Endothelial cell of umbilical vein (primary cell): ENCODE measurements around the gene UVRAG. TPM values are rescaled to one million over a fixed set of nuclear protein-coding genes. Genes with fewer than 3 reads are reported as not detected.

ENCODE experiments used
- BruUV-seq: library from RNA; stranded (reverse); fragments of 400-500 nt; replicated peaks from 2 replicates; lab custom pipeline; 2021; lab: Mats Ljungman, UMichigan
- CTCF ChIA-PET: fragments of 300-600, 350-600 bp; sonication (Branson Sonifier 250); formaldehyde crosslinking; loops from one replicate; lab custom pipeline; 2021; ENCODE audit warnings: antibody characterized with exemption, inconsistent platforms; lab: Charles Lee
- POLR2A ChIA-PET: fragments of 300-600, 350-600 bp; sonication (Branson Sonifier 250); formaldehyde crosslinking; loops from one replicate; lab custom pipeline; 2021; ENCODE audit warnings: antibody characterized with exemption, inconsistent platforms; lab: Charles Lee
- DNase-seq: peaks from one replicate; pipeline ENCODE4 v3.0.0-alpha.2; 2011; ENCODE audit warnings: low read depth, low spot score
- FAIRE-seq: peaks from 2 replicates; lab custom pipeline; 2011; peaks lifted over from hg19 to GRCh38; lab: Jason Lieb, UNC
- H2AFZ ChIP-seq: 2 replicates; pipeline ENCODE4 v1.6.0; 2012; ENCODE audit warnings: low read depth, low read length, control low read depth, inconsistent platforms
- H3K27ac ChIP-seq: 2 replicates; pipeline ENCODE4 v1.5.1; 2011; ENCODE audit warnings: low read depth, mild to moderate bottlenecking, control low read depth, low read length, moderate library complexity; ENCODE audit not compliant: insufficient read depth
- H3K27me3 ChIP-seq, 2 experiments: 2 replicates each; pipeline versions ENCODE4 v1.6.0 to v1.6.1; 2011; ENCODE audit warnings: low read length in 2 of 2, mixed read lengths in 1 of 2; ENCODE audit not compliant: control insufficient read depth in 2 of 2, insufficient read depth in 2 of 2
- H3K36me3 ChIP-seq, 2 experiments: 2 replicates in 1 of 2; 3 replicates in 1 of 2; pipeline ENCODE4 v1.5.1; 2011; ENCODE audit warnings: low read length in 2 of 2, mild to moderate bottlenecking in 1 of 2, moderate library complexity in 1 of 2; ENCODE audit not compliant: control insufficient read depth in 2 of 2, insufficient read depth in 2 of 2; ENCODE audit errors: extremely low read depth in 1 of 2
- H3K4me1 ChIP-seq: 3 replicates; pipeline ENCODE4 v1.5.1; 2011; ENCODE audit warnings: mild to moderate bottlenecking, low read length; ENCODE audit not compliant: control insufficient read depth, insufficient read depth; ENCODE audit errors: extremely low read depth
- H3K4me2 ChIP-seq: 2 replicates; pipeline ENCODE4 v1.6.1; 2011; ENCODE audit warnings: low read length, control low read depth, mixed read lengths; ENCODE audit not compliant: insufficient read depth
- H3K4me3 ChIP-seq, 3 experiments: fragments of 200-600 bp in 1 of 3; sonication (generic), shearing (Covaris generic) in 1 of 3; replicated peaks in 1 of 3; 2 replicates each; pipeline ENCODE4 v1.5.1; 2011 to 2016; ENCODE audit warnings: control low read depth in 3 of 3, low read length in 3 of 3, mild to moderate bottlenecking in 2 of 3, inconsistent platforms in 1 of 3, low read depth in 1 of 3, moderate library complexity in 1 of 3; ENCODE audit not compliant: insufficient read depth in 1 of 3
- H3K79me2 ChIP-seq: 2 replicates; pipeline ENCODE4 v1.6.0; 2012; ENCODE audit warnings: low read length, inconsistent platforms; ENCODE audit not compliant: control insufficient read depth, insufficient read depth
- H3K9ac ChIP-seq: replicated peaks from 2 replicates; pipeline ENCODE3; 2011; ENCODE audit warnings: low read length, control low read depth; ENCODE audit not compliant: insufficient read depth; ENCODE audit errors: extremely low read depth
- H3K9me1 ChIP-seq: replicated peaks from 3 replicates; pipeline ENCODE4 v1.6.0; 2011; ENCODE audit warnings: mild to moderate bottlenecking, low read length; ENCODE audit not compliant: control insufficient read depth, insufficient read depth; ENCODE audit errors: extremely low read depth
- H3K9me3 ChIP-seq: replicated peaks from 2 replicates; pipeline ENCODE4 v1.5.1; 2012; ENCODE audit warnings: low read length, inconsistent platforms; ENCODE audit not compliant: control insufficient read depth, insufficient read depth
- H4K20me1 ChIP-seq: replicated peaks from 2 replicates; pipeline ENCODE3; 2011; ENCODE audit warnings: mild to moderate bottlenecking, low read length; ENCODE audit not compliant: control insufficient read depth, insufficient read depth; ENCODE audit errors: extremely low read depth
- CTCF ChIP-seq, 2 donors: IDR thresholded peaks; 1 replicate in 1 of 2; 2 replicates in 1 of 2; pipeline ENCODE4 v1.5.1; 2011; ENCODE audit warnings: low read length in 2 of 2, mild to moderate bottlenecking in 2 of 2, moderate library complexity in 2 of 2, control low read depth in 1 of 2, inconsistent platforms in 1 of 2, low read depth in 1 of 2; ENCODE audit not compliant: insufficient read depth in 1 of 2; ENCODE audit errors: extremely low read depth in 1 of 2
- EZH2 ChIP-seq: IDR thresholded peaks from 2 replicates; pipeline ENCODE4 v1.6.1; 2012; ENCODE audit warnings: borderline replicate concordance, low read depth, mild to moderate bottlenecking, moderate library complexity, low read length, inconsistent platforms; ENCODE audit not compliant: severe bottlenecking
- FOS ChIP-seq: IDR thresholded peaks from 2 replicates; pipeline ENCODE4 v1.6.1; 2011; ENCODE audit warnings: mild to moderate bottlenecking, low read length, moderate library complexity, borderline replicate concordance; ENCODE audit not compliant: insufficient read depth
- GATA2 ChIP-seq: IDR thresholded peaks from 2 replicates; pipeline ENCODE4 v1.7.0; 2011; ENCODE audit warnings: low read depth, mild to moderate bottlenecking, moderate library complexity, mixed read lengths, low read length; ENCODE audit not compliant: insufficient read length, insufficient read depth
- JUN ChIP-seq: IDR thresholded peaks from 2 replicates; pipeline ENCODE4 v1.6.1; 2011; ENCODE audit warnings: borderline replicate concordance, low read depth; ENCODE audit not compliant: insufficient read length, insufficient read depth
- MAX ChIP-seq: IDR thresholded peaks from 2 replicates; pipeline ENCODE4 v1.6.1; 2011; ENCODE audit not compliant: insufficient read depth, insufficient read length
- MYC ChIP-seq: IDR thresholded peaks from one replicate; pipeline ENCODE4 v1.6.1; 2011; ENCODE audit warnings: mild to moderate bottlenecking, low read depth, low read length
- POLR2A ChIP-seq: IDR thresholded peaks from 2 replicates; pipeline ENCODE4 v1.6.1; 2012; ENCODE audit warnings: low read depth, mild to moderate bottlenecking, control low read depth, low read length
- POLR2AphosphoS5 ChIP-seq: IDR thresholded peaks from 2 replicates; pipeline ENCODE4 v1.6.1; 2012; ENCODE audit warnings: low read depth, mild to moderate bottlenecking, control low read depth, low read length, moderate library complexity; ENCODE audit not compliant: insufficient read depth
- dilution Hi-C: fragments of 300-500 bp; cut with MboI; formaldehyde crosslinking; loops from one replicate; pipeline ENCODE4 v1.15.0; 2019; ENCODE audit warnings: low sequenced_read_pairs; ENCODE audit not compliant: extremely low pct_ligation_motif_present
- intact Hi-C: fragments of 100-400 bp; cut with micrococcal nuclease; formaldehyde crosslinking; loops from one replicate; pipeline ENCODE4 v1.10.0; 2022
- polyA plus RNA-seq, 4 experiments: library from polyadenylated mRNA; depleted of rRNA in 3 of 4; stranded (reverse) in 3 of 4; unstranded in 1 of 4; fragments of >200 nt; gene quantifications; 2 replicates each; pipeline versions ENCODE4 v1.2.1 to v1.2.3, GENCODE V29; 2011 to 2012; ENCODE audit warnings: missing spikeins in 1 of 4
- total RNA-seq: library from RNA; stranded (reverse); gene quantifications from 2 replicates; pipeline ENCODE4 v1.2.3, GENCODE V29; 2021

Gene UVRAG
- total and polyA plus RNA-seq, 2 donors (not counting 3 experiments of a cell fraction or from before 2014, with no cell fraction given) = 21.2 to 65.6 TPM

GRCh38 chr11:75894036-75894585 lies 79.1 kb downstream of the UVRAG start:
- Histone ChIP-seq H3K79me2 (peaks cover 14% of the 10 kb centered on the region), H3K27me3 (no peaks in the 10 kb centered on the region), H4K20me1 (peaks cover 6% of the 10 kb centered on the region), H3K36me3 (peaks cover 4 to 10% of the 10 kb centered on the region in 2 experiments), H3K4me2 (no peak overlapping the region), H3K4me1 (no peaks in the 10 kb centered on the region), H3K9me1 (peaks cover 2% of the 10 kb centered on the region), H3K9ac (no peak overlapping the region), H3K4me3 (no peak overlapping the region), H3K27ac (no peak overlapping the region), H3K9me3 (no peaks in the 10 kb centered on the region), H2AFZ (no peak overlapping the region)
- ChIA-PET POLR2A (no interaction called here), CTCF (interaction anchor here (1.6 to 13.4 kb wide), 2 partner anchors 254 to 258 kb away, joined by 3 to 288 read pairs; no protein-coding TSS in a partner anchor)
- BruUV-seq = no TSS peak
- intact Hi-C loops = loop anchor here (2.0 kb wide), 1 partner anchor 425 kb away; no protein-coding TSS in a partner anchor
- TF ChIP-seq GATA2 = no peak
- TF ChIP-seq JUN = no peak
- no peak for TF ChIP-seq MYC
- TF ChIP-seq MAX = no peak
- TF ChIP-seq POLR2A = no peak
- TF ChIP-seq EZH2 = no peak
- no peak for TF ChIP-seq FOS
- no peak for TF ChIP-seq POLR2AphosphoS5
- TF ChIP-seq CTCF (IDR thresholded peaks at IDR 0.05; ENCODE audit: extremely low read depth in 1 of 2, insufficient read depth in 1 of 2, low read depth in 1 of 2, low read length in 2 of 2) = no peak
- no peak for DNase-seq
- dilution Hi-C loops = no loop called here
- FAIRE-seq = no peak
